Right atrium auricular region (tissue), 2 donors: ENCODE results near the gene KIN. TPM values are rescaled to one million over a fixed set of nuclear protein-coding genes. Genes with fewer than 3 reads are reported as not detected.
A peak's percentile ranks its signal among the peaks of the same experiment; 100 is the strongest.

Experiments
- DNase-seq: peaks from one replicate; pipeline ENCODE4 v3.0.0-alpha.2; 2019; ENCODE audit warnings: low spot score
- H3K27ac ChIP-seq, 2 donors: fragments of 200-600 bp; sonication (generic); 1 replicate in 1 of 2; 2 replicates in 1 of 2; pipeline ENCODE4 v1.5.1; 2016 to 2019
- H3K27me3 ChIP-seq, 2 donors: fragments of 200-600 bp; sonication (generic); one replicate each; pipeline versions ENCODE4 v1.5.1 to v1.6.0; 2017 to 2019
- H3K36me3 ChIP-seq: fragments of 200-600 bp; sonication (generic); one replicate; pipeline ENCODE4 v1.5.1; 2016
- H3K4me1 ChIP-seq, 2 donors: fragments of 200-600 bp; sonication (generic); one replicate each; pipeline versions ENCODE4 v1.5.1 to v1.6.0; 2017 to 2019
- H3K4me3 ChIP-seq, 2 donors: fragments of 200-600 bp; sonication (generic); 1 replicate in 1 of 2; 2 replicates in 1 of 2; pipeline ENCODE4 v1.5.1; 2017 to 2019; ENCODE audit warnings: mild to moderate bottlenecking in 1 of 2, moderate library complexity in 1 of 2
- H3K9me3 ChIP-seq, 2 donors: fragments of 200-600 bp; sonication (generic); one replicate each; pipeline ENCODE4 v1.5.1; 2019
- total RNA-seq, 2 donors: library from RNA; depleted of rRNA; stranded (reverse); fragments of >200 nt; gene quantifications; one replicate each; pipeline ENCODE4 v1.1.0, GENCODE V29; 2016
- TF ChIP-seq, protein P1 (sequence below), 2 donors: fragments of 200-600 bp; sonication (generic); IDR thresholded peaks; one replicate each; pipeline ENCODE4 v1.5.1; 2019; ENCODE audit warnings: antibody characterized with exemption in 2 of 2

The KIN gene
- total RNA-seq, 2 donors from 2014 or later = 3.0 to 5.1 TPM

- Histone ChIP-seq H3K27ac (peak overlapping the region in 1 of 2 donors; percentile 80), H3K36me3 (peaks cover 27% of the 10 kb centered on the region)
- DNase-seq = no peak
Observed at GRCh38 chr10:7794251-7795026, 6.6 kb upstream of the KIN start.

DNA sequence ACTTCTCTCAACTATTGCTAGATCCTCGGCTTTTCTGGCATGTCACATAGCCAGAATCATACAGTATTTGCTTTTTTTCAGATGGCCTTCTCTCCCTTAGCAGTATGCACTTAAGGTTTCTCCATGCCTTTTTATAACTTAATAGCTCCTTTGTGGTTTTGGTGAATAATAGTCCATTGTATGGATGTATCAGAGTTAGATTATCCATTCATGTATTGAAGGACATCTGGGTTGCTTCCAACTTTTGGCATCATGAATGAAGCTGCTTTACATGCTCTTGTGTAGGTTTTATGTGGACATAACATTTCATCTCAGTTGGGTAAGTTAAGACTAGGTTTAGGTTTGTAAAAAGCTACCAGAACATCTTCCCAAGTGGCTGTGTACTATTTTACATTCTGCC, 4.7 kb upstream of the KIN start:
- no peak overlapping the region for H3K4me3 ChIP-seq
- no peaks in the 10 kb centered on the region for H3K9me3 ChIP-seq
- TF ChIP-seq, protein P1, sequence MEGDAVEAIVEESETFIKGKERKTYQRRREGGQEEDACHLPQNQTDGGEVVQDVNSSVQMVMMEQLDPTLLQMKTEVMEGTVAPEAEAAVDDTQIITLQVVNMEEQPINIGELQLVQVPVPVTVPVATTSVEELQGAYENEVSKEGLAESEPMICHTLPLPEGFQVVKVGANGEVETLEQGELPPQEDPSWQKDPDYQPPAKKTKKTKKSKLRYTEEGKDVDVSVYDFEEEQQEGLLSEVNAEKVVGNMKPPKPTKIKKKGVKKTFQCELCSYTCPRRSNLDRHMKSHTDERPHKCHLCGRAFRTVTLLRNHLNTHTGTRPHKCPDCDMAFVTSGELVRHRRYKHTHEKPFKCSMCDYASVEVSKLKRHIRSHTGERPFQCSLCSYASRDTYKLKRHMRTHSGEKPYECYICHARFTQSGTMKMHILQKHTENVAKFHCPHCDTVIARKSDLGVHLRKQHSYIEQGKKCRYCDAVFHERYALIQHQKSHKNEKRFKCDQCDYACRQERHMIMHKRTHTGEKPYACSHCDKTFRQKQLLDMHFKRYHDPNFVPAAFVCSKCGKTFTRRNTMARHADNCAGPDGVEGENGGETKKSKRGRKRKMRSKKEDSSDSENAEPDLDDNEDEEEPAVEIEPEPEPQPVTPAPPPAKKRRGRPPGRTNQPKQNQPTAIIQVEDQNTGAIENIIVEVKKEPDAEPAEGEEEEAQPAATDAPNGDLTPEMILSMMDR (IDR thresholded peaks at IDR 0.05) = no peak
- H3K27me3 ChIP-seq = no peaks in the 10 kb centered on the region
- H3K36me3 ChIP-seq = peaks cover 8% of the 10 kb centered on the region
- no peak overlapping the region for H3K27ac ChIP-seq
- no peak for DNase-seq
- peaks cover 0 to 66% of the 10 kb centered on the region in 2 donors for H3K4me1 ChIP-seq

More at GRCh38 chr10:7794251-7795026, 6.6 kb upstream of the KIN start:
- Histone ChIP-seq H3K27me3 (no peaks in the 10 kb centered on the region), H3K4me1 (peaks cover 0 to 66% of the 10 kb centered on the region in 2 donors), H3K4me3 (no peak overlapping the region), H3K9me3 (no peaks in the 10 kb centered on the region)
- TF ChIP-seq, protein P1 (IDR thresholded peaks at IDR 0.05) = no peak

- peak overlapping the region; percentile 90 to 96 for H3K27ac ChIP-seq
- H3K27me3 ChIP-seq = no peaks in the 10 kb centered on the region
- peaks cover 0 to 67% of the 10 kb centered on the region in 2 donors for H3K4me1 ChIP-seq
- H3K4me3 ChIP-seq = peak overlapping the region; percentile 94 to 97
- TF ChIP-seq, protein P1 (IDR thresholded peaks at IDR 0.05) = no peak
- H3K36me3 ChIP-seq = no peaks in the 10 kb centered on the region
- no peak for DNase-seq
- no peaks in the 10 kb centered on the region for H3K9me3 ChIP-seq
Observed at GRCh38 chr10:7789390-7789789, 1.6 kb upstream of the KIN start.

GRCh38 chr10:7788639-7789286, 970 bp upstream of the KIN start:
- TF ChIP-seq, protein P1 (IDR thresholded peaks at IDR 0.05) = no peak
- Histone ChIP-seq H3K4me1 (peaks cover 0 to 62% of the 10 kb centered on the region in 2 donors), H3K36me3 (no peaks in the 10 kb centered on the region), H3K27ac (peak overlapping the region; percentile 90 to 96), H3K4me3 (peak overlapping the region; percentile 94 to 97), H3K9me3 (no peaks in the 10 kb centered on the region), H3K27me3 (no peaks in the 10 kb centered on the region)
- DNase-seq = no peak

DNA sequence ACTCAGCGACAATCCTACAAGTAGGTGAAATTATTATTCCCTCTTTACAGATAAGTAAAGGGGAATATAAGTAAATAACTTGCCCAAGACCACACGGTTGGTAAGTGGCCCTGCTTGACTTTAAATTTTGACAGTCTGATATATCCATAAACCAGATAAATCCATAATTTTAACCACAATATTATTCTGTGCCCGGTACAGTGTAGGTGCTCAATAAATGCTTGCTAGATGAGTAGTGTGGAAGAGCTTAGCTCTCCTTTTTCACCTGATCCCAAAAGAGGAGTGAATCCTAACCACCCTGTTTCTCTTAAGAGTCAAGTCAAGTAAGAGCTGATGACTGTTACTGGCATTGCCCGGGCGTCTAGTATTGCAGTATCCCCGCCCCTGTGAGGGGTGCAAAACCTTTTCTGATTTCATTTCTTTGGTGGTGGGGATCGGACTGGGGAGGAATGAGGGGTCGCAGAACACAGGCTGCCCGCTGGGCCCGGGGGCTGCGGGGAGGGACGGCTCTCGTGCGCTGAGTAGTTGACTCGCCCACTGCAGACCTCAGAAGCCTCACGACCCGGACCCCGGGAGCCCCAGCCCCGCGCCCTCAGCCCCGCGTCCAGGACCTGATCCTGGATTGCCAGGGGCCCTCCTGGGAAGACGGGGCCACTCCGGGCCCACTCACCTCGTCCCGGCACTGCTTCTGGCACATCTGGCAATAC, 490 bp downstream of the KIN start:
- Histone ChIP-seq H3K27me3 (no peaks in the 10 kb centered on the region), H3K27ac (peak overlapping the region; percentile 90 to 96), H3K9me3 (no peaks in the 10 kb centered on the region), H3K4me3 (peak overlapping the region; percentile 94 to 97), H3K36me3 (no peaks in the 10 kb centered on the region), H3K4me1 (peaks cover 0 to 48% of the 10 kb centered on the region in 2 donors)
- DNase-seq = no peak
- TF ChIP-seq, protein P1 (IDR thresholded peaks at IDR 0.05) = no peak
